GM19397 (cell line): ENCODE measurements around the gene DCAF8L2.
"Not testable (repeated sequence)": the region's sequence is repeated elsewhere in the genome, so short reads cannot be mapped to it uniquely, and the experiment has no call there.

Experiments used
- ATAC-seq: cut with Tn5 transposase; IDR thresholded peaks from one replicate; pipeline ENCODE4 v1.9.1; 2021; ENCODE audit warnings: mild to moderate bottlenecking, moderate library complexity; ENCODE audit not compliant: unreplicated experiment

DCAF8L2 gene

DNA sequence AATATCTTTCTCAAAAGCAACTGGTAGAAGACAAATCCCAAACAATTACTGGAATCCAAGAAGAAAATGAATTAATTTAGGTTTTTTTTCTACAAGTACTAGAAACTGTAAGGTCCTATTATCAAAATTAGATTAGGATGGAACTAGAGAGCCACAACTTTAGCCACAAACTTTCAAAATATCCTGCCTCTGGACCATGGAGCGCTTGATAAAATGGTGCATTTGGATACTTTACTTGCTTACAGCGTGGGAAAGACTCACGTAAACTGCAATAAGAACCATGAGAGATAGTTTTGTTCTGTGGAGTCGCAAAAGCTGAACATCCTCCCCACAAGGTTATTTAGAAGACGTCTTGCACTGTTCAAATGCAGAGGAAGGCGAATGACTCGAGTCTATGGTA is at the start of gene DCAF8L2:
TSS of gene DCAF8L2 (plus strand) at position 301 of the 400 bp plus-strand sequence. CDS start 156,552 bp downstream, outside the sequence.
- ATAC-seq: no peak

DNA sequence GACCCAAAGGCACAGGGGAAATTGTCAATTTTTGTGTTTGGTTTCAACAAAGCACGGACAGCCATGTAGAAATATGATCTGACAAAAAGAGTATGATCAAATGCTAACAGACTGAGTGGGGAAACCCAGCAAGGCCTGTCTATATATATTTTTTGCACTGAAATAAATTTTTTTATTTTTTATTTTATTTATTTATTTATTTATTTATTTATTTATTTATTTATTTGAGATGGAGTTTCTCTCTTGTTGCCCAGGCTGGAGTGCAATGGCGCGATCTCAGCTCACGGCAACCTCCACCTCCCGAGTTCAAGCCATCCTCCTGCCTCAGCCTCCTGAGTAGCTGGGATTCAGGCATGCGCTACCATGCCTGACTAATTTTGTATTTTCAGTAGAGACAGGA is 49.0 kb upstream of the DCAF8L2 start:
- ATAC-seq: not testable (repeated sequence)

DNA sequence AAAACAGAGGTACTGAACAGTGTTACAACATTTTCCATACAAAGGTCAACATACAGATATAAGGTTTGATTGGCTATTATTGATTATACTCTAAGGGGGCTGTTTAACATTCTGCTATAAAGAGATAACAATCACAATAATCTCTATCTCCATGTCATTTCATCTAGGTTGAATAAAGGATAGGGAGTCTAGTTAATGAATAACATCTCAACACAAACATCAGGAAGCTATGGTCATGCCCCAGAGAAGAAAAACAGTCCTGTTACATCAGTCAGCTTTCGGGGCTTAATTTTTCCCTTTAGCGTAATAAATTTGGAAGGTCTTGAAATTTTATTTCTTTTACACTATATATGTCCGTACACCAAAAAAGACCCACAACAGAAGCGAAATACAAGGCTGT is 41.5 kb upstream of the DCAF8L2 start:
- no peak for ATAC-seq

GRCh38 chrX:27549688-27550087 is 40.5 kb upstream of the DCAF8L2 start:
- no peak for ATAC-seq

GRCh38 chrX:27555514-27555913 is 34.6 kb upstream of the DCAF8L2 start:
- ATAC-seq: no peak

- no peak for ATAC-seq
These were observed 24.2 kb upstream of the DCAF8L2 start for GRCh38 chrX:27565992-27566391.

DNA sequence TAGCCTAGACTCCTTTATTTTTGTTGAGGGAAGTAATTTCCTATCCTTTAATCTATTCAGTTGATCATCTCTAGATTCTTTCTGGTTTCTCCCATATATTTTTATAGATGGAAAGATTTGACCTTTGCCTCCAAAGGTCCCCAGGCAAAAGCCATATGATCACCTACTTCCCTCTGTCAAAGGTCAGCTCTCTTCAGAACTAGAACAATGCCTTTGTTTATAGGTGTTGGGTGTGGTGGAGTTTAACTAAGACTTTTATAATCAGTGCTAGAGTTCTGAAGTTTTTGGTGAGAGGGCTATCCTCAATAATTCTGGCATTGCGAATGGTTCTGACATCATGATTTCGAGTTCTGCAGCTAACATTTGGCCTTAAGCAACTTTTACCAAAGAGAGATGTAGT is 19.0 kb upstream of the DCAF8L2 start:
- ATAC-seq: no peak

- ATAC-seq: no peak
These were observed 14.6 kb upstream of the DCAF8L2 start for GRCh38 chrX:27575565-27575964.

DNA sequence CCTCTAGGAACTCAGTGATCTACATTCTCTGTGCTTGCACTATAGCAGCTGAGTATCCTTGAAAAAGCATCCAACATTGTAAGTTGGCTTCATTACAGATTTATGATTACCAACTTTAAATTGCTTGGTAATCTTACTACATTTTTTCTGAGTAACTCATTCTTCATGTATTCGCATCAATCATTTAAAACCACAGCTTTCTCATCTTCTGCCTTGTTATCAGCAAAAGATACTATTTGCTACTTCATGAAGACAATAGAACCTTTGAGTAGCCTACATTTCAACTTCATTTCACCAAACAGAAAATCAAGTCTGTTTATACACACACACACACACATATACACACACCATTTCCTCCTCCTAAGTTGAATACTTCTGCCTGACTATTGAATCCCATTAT is 6.2 kb upstream of the DCAF8L2 start:
- no peak for ATAC-seq

DNA sequence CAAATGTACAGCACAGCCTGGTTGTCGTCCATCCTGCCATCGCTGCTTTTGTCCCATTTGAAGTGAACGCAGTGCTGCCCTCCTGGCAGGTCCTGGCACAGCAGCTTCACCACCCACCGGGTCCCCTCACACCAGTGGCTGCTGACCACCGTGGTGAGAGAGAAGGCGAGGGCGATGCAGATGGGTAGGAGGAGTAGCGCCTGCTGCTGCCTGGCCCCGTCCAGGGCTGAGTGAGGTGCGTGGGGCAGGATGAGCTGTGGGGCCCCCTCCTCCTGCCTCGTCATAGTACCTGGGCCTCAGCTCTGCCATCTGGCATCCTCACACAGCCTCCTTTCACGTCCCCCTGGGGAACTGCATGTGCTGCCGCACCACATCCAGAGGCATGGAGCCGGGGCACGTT is 1.8 kb downstream of the DCAF8L2 start:
- ATAC-seq: no peak

DNA sequence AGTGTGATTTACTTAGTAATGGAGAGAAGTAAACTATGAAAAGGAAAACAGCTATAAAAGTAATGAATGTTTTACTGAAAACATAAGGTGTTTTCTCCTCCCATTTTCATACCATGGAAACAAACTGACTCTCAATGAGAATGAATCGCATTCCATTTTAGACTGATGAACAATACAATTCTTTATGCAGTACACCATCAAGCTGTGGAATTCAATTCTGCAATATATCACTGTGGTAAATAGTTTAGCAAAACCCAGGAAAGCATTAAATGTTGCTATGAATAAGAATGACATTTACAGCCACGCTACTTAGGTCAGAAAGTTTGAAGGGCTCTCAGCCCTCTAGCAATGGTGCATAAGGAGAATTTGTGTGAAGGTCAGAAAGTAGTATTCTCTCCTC is 7.4 kb downstream of the DCAF8L2 start:
- ATAC-seq: no peak

GRCh38 chrX:27598312-27598711 is 8.2 kb downstream of the DCAF8L2 start:
- no peak for ATAC-seq

DNA sequence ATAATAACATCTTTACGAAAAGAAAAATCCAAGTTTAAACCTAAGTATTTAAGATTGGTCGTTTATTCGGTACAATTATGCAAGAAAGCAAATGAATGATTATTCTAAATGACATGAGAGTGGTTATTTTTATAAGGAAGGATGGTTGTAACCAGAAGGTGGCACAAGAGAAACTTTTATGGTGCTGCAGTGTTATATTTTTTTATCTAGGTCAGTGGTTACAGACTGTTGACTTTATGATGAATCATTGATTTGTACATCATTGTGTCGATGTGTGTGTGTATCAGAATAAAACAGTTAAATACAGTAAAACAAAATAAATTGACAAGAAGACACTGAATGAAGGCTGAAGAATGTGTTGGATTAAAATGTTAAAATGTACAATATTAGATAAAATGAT is 9.8 kb downstream of the DCAF8L2 start:
- no peak for ATAC-seq

DNA sequence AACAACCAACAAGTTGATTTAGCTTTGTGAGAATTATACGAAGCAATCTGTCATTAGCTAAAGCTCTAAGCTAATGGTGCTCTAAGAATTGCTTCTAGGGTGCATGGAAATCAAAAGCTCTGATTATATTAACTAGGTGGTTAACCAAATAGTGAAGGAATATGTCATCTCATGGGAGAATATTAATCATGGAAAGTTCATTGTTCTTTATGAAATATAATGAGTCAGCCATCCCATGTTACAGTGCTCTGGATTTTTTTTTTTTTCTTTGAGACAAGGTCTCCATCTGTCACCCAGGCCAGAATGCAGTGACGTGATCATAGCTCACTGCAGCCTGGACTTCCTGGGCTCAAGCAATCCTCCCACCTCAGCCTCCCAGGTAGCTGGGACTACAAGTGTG is 10.5 kb downstream of the DCAF8L2 start:
- no peak for ATAC-seq

DNA sequence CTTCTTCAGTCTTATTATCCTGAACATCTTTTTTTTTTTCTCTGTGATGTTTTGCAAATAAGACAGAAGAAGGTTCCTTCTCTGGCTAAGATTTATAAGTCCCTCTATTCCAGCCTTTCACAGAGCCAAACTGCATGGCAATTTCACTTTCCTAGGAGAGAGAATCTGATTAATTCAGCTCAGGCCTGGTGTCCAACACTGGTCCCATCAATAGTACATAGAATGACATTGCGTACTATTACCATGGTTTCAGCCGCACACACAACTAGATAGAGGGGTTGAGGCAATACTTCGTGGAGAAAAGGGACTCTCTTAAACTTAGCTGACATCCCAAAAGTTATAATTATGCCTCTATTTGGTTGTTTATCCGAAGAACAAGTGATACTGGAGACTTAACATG is 18.5 kb downstream of the DCAF8L2 start:
- no peak for ATAC-seq

DNA sequence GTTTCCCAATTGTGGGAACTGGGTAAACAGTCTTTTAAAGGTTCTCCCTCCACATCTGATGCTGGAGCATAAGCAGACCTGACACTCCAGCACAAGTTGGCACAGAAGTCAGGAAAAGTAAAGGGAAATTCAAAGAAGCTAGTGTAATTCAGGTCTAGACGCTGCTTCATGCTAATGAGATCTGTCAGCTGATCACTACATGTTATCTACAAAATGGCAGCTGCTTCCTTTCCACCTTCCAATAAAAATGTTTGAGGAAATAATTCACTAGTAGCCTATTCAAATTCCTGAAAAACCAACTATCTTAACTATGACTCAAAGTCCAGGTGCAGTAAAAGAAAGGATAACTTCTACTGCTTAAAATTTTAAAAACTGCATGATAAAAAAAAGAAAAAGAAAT is 29.3 kb downstream of the DCAF8L2 start:
- no peak for ATAC-seq

DNA sequence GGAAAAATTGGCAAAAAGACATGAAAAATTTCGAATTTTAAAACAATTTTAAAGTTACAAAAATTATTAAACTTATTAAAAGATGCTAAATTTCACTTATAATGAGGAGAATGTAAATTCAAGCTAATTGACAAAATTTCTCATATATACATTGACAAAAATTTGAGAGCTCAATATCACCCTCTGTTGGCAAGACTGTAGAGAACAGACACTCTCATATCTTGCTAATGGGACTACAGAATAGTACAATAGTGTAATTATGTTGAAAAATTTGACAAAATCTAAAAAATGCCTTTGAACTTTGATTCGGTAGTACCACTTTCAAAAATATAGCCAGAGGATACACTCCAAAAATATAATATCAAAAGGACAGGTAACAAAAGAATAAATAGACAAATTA is 29.8 kb downstream of the DCAF8L2 start:
- no peak for ATAC-seq

DNA sequence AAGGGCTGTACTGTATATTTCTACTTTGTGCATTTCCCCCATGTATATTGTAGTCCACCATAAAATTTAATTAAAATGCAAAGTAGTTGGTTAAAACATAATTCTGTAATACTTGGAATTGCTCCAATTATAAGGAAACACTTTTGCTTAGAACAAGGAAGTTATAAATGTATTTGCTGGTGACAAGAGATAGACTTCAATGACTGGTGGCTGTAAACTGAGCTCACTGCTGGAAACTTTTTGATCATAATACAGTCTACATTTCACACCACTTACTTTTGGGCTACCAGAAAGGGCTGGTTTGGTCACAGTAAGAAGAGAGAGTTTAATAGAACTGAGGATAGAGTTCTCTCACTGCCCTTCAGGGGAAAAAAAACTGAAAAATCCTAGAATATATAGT is 32.7 kb downstream of the DCAF8L2 start:
- ATAC-seq: no peak

- no peak for ATAC-seq
These were observed 35.9 kb downstream of the DCAF8L2 start for GRCh38 chrX:27626066-27626465.

GRCh38 chrX:27633328-27633727 is 43.2 kb downstream of the DCAF8L2 start:
- no peak for ATAC-seq

GRCh38 chrX:27656581-27656980 is 66.4 kb downstream of the DCAF8L2 start:
- no peak for ATAC-seq

DNA sequence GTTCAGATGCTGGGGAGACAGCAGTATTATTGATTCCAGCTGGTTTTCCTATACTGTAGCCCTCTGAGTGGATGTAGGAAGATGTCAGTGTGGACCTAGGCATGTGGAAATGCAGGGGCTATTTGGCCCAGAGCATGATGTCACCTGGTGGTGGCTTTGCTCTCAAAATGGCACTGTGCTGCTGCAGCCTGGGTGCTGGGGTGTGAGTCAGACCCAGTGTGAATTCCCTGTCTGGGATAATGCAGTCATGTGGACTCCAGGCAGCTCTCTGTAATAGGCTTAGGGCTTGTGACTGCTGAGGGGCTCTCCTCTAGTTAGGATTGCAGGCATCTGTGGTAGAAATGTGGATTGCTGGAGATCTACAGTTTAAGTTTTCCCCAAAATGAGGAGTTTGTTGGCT is 70.7 kb downstream of the DCAF8L2 start:
- ATAC-seq: no peak

- ATAC-seq: no peak
These were observed 81.1 kb downstream of the DCAF8L2 start for GRCh38 chrX:27671234-27671633.

DNA sequence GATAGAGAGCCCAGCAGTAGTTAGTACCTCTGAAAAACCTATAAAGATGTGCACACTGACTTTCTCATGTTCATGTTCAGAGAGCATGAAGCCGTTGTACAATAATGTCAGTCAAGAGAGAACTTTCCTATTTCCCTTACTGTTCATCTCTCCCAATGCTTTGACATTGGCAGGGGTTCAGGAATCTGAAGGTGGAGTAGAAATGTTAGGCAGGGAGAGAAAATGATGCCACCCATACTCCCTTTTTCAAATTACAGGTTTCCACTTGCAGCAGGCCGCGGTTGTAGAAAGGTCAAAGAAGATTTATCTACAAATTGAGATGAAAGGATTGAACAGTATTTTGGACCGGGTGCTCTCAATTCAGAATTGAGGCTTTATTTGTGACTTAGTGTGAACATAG is 84.3 kb downstream of the DCAF8L2 start:
- ATAC-seq: no peak
